Breast epithelium (tissue), 4 donors: Measurements from ENCODE around the gene FOXL1. TPM values are rescaled to one million over a fixed set of nuclear protein-coding genes. Genes with fewer than 3 reads are reported as not detected.

Source experiments
- DNase-seq, 2 donors: peaks; one replicate each; pipeline ENCODE4 v3.0.0-alpha.2; 2019; ENCODE audit warnings: low spot score in 2 of 2
- H3K27ac ChIP-seq, 2 donors: fragments of 200-600 bp; sonication (generic) in 1 of 2; one replicate each; pipeline ENCODE4 v1.5.1; 2016 to 2019; ENCODE audit warnings: mild to moderate bottlenecking in 1 of 2
- H3K27me3 ChIP-seq, 2 donors: fragments of 200-600 bp; sonication (generic) in 1 of 2; one replicate each; pipeline versions ENCODE4 v1.5.1 to v1.6.0; 2017 to 2019; ENCODE audit warnings: control low read depth in 1 of 2, mild to moderate bottlenecking in 1 of 2
- H3K36me3 ChIP-seq: fragments of 200-600 bp; one replicate; pipeline ENCODE4 v1.5.1; 2019
- H3K4me1 ChIP-seq, 2 donors: fragments of 200-600 bp; sonication (generic); one replicate each; pipeline ENCODE4 v1.5.1; 2016 to 2019; ENCODE audit warnings: control low read depth in 1 of 2
- H3K4me3 ChIP-seq, 3 donors: fragments of 200-600 bp; sonication (generic); 1 replicate in 2 of 3; 2 replicates in 1 of 3; pipeline ENCODE4 v1.5.1; 2016 to 2019; ENCODE audit warnings: mild to moderate bottlenecking in 3 of 3, moderate library complexity in 2 of 3
- H3K9me3 ChIP-seq, 2 donors: fragments of 200-600 bp; sonication (generic) in 1 of 2; one replicate each; pipeline ENCODE4 v1.5.1; 2016 to 2019; ENCODE audit warnings: control low read depth in 1 of 2
- POLR2A ChIP-seq: fragments of 450-650 bp; IDR thresholded peaks from one replicate; pipeline ENCODE4 v1.6.1; 2016; ENCODE audit warnings: antibody characterized with exemption, mild to moderate bottlenecking, moderate library complexity
- POLR2AphosphoS5 ChIP-seq, 3 donors: sonication (generic); formaldehyde crosslinking; IDR thresholded peaks; one replicate each; pipeline ENCODE4 v1.6.1; 2017; ENCODE audit warnings: antibody characterized with exemption in 3 of 3
- intact Hi-C: fragments of 100-400 bp; cut with DNase I; formaldehyde crosslinking; loops from one replicate; pipeline ENCODE4 v1.15.1; 2023; ENCODE audit warnings: low total_unique reads
- total RNA-seq, 3 donors: library from RNA; depleted of rRNA; stranded (reverse); fragments of >200 nt; gene quantifications; one replicate each; pipeline ENCODE4 v1.1.0, GENCODE V29; 2016
- TF ChIP-seq, protein P1 (sequence below), 3 donors: fragments of 450-650 bp; IDR thresholded peaks; one replicate each; pipeline ENCODE4 v1.5.1; 2016 to 2017; ENCODE audit warnings: antibody characterized with exemption in 3 of 3, mild to moderate bottlenecking in 3 of 3, moderate library complexity in 3 of 3

The FOXL1 gene
- total RNA-seq, 3 donors from 2014 or later, result 0.16 to 1.5 (median 0.98) TPM

DNA sequence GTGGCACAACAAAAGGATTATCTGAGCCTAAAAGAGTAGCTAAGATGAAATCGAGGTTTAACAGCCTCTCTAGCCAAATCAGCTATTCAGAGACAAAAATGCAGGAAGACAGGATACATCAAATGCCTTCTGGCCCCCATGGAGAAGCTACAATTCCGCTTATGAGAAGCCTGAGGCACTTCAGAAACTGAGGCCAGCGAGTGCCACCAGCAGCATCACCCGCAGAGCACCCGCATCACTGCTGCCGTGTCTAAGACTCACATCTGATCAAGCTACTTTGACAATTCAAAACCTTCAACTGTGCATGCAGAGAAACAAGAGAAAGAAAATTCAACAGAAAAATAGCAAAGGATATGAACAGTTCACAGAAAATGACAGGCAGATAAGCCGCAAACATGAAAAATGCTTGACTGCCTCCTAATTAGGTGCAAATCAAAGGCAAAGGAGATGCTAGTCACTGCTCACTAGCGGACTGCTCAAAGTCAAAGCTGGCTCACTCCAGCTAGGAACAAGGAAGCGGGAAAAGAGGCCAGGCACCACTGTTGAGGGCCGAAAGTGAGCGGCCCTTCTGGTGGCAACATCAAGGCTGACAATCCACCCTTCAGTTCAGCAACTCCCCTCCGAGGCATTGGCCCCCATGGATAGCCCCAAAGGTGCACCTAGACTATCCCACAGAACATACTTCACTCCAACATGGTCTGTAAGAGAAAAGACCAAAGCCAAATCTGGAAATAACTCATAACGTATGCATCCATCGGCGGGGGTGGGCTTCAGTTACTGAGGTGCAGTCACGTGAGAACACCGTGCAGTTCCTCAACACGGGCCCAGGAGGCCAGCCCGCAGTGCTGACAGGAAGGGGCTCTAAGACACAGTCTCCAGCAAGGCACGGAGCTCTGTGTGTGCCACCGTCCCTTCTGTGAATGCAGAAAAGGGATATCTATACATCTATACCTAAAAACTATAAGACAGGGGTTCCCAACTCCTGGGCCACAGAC, 35.3 kb upstream of the FOXL1 start:
- no peaks in the 10 kb centered on the region for H3K9me3 ChIP-seq
- intact Hi-C loops, result no loop called here
- no peak for DNase-seq
- H3K27ac ChIP-seq, result no peak overlapping the region
- no peaks in the 10 kb centered on the region for H3K27me3 ChIP-seq
- H3K4me1 ChIP-seq, result no peaks in the 10 kb centered on the region
- peaks cover 4% of the 10 kb centered on the region for H3K36me3 ChIP-seq
- no peak overlapping the region for H3K4me3 ChIP-seq
- TF ChIP-seq POLR2A (no peak), POLR2AphosphoS5 (IDR thresholded peaks at IDR 0.05) (no peak)
- TF ChIP-seq, protein P1, sequence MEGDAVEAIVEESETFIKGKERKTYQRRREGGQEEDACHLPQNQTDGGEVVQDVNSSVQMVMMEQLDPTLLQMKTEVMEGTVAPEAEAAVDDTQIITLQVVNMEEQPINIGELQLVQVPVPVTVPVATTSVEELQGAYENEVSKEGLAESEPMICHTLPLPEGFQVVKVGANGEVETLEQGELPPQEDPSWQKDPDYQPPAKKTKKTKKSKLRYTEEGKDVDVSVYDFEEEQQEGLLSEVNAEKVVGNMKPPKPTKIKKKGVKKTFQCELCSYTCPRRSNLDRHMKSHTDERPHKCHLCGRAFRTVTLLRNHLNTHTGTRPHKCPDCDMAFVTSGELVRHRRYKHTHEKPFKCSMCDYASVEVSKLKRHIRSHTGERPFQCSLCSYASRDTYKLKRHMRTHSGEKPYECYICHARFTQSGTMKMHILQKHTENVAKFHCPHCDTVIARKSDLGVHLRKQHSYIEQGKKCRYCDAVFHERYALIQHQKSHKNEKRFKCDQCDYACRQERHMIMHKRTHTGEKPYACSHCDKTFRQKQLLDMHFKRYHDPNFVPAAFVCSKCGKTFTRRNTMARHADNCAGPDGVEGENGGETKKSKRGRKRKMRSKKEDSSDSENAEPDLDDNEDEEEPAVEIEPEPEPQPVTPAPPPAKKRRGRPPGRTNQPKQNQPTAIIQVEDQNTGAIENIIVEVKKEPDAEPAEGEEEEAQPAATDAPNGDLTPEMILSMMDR (IDR thresholded peaks at IDR 0.05), result no peak

DNA sequence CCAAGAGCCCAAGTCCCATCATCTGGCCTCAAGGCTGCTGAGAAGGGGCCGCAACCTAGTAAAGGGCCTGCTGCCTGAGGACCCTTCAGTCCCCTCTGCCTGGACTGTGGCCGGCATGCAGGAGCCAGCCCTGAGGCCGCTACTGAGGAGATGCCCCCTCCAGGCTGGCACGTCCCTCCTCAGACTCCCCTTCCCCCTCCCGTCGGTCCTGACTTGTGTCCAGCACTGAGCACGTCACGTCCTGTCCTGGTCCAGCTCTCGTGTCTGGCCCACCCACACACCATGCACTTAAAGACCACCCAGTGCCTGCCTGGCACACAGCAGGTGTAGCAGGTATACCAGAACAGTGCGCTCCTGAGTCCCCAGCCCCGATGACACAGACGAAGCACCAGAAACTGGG, 32.9 kb upstream of the FOXL1 start:
- intact Hi-C loops, result no loop called here
- no peaks in the 10 kb centered on the region for H3K27me3 ChIP-seq
- no peak for TF ChIP-seq POLR2A
- no peak for TF ChIP-seq POLR2AphosphoS5 (IDR thresholded peaks at IDR 0.05)
- TF ChIP-seq, protein P1 (IDR thresholded peaks at IDR 0.05), result no peak
- H3K27ac ChIP-seq, result peak overlapping the region; percentile 52 to 67
- no peaks in the 10 kb centered on the region for H3K36me3 ChIP-seq
- H3K4me1 ChIP-seq, result no peaks in the 10 kb centered on the region
- H3K9me3 ChIP-seq, result no peaks in the 10 kb centered on the region
- no peak for DNase-seq
- no peak overlapping the region for H3K4me3 ChIP-seq

DNA sequence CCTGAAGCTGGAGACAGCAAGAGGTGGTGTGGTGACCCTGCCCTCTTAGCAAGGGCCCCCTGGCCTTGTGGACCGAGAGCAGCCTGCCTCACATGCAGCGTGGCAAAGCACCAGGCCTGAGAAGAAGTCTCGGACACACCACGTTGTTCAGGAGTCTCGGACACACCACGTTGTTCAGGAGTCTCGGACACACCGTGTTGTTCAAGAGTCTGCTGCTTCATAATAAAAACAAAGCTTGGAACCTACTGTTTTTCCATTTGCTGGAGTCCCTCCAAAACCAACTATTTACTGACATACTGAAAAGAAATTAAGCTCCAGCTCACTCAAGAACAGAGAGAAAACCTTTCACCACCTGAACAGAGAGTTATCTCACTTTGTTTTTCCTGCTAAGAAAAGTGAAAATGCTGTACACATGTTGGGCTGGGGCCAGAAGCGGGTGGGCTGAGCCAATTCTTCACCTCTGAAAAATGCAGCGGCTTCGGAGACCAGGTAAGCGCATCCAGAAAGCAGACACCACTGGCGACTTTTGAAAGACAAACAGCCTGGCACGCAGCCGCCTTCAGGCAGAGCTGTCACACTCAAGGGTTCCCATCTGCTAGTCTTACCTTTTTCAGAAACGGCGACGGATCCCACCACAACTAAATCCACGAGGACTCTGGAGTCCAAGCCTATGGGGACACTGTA, 32.3 kb upstream of the FOXL1 start:
- Histone ChIP-seq H3K27ac (peak overlapping the region; percentile 52 to 67), H3K9me3 (no peaks in the 10 kb centered on the region), H3K4me3 (peak overlapping the region in 1 of 3 donors; percentile 36), H3K36me3 (no peaks in the 10 kb centered on the region), H3K4me1 (no peaks in the 10 kb centered on the region), H3K27me3 (no peaks in the 10 kb centered on the region)
- no peak for DNase-seq
- intact Hi-C loops, result no loop called here
- TF ChIP-seq POLR2A (no peak), POLR2AphosphoS5 (IDR thresholded peaks at IDR 0.05) (no peak)
- TF ChIP-seq, protein P1 (IDR thresholded peaks at IDR 0.05), result no peak

DNA sequence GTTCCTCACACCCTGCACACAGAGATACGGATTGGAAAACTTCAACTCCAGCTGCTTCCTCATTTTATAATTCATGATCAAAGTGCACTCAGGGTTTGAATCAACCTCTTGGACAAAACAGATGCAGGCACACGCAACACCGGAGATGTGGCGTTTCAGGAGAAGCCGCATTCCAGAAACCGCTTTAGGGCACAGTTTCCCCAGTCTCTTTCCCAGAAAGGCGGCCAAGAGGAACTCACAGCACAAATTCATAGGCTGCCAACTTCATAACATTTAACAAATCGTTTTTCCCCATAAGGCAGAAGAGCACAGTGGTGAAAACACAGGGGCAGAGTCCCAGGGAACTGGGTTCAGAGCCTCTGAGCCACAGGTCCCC, 31.7 kb upstream of the FOXL1 start:
- H3K4me3 ChIP-seq, result peak overlapping the region in 1 of 3 donors; percentile 36
- no peaks in the 10 kb centered on the region for H3K27me3 ChIP-seq
- DNase-seq, result peak in 1 of 2 donors; percentile 51
- no peaks in the 10 kb centered on the region for H3K4me1 ChIP-seq
- H3K27ac ChIP-seq, result peak overlapping the region; percentile 52 to 67
- H3K36me3 ChIP-seq, result no peaks in the 10 kb centered on the region
- TF ChIP-seq POLR2AphosphoS5 (IDR thresholded peaks at IDR 0.05), result peak in 1 of 3 donors; percentile 34
- no peak for TF ChIP-seq POLR2A
- intact Hi-C loops, result no loop called here
- no peaks in the 10 kb centered on the region for H3K9me3 ChIP-seq

DNA sequence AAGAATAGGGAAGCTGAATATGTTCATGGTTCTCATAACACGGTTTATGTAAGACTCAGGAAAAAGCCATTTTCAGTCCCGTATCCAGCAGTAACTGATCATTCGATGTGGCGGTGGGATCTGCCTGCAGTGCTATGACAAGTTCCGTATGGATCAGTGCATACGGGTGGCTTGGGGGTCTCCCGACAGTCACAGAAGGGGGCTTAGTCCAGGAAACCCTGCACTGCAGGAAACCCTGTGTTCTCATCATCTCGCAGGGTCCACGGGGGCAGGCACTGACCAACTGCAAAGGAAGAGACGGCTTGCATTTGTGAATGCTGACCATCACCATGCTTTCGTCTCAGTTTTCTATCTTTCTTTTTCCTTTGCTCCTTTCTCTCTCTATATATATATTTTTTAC, 31.1 kb upstream of the FOXL1 start:
- Histone ChIP-seq H3K36me3 (no peaks in the 10 kb centered on the region), H3K4me1 (no peaks in the 10 kb centered on the region), H3K4me3 (no peak overlapping the region), H3K27me3 (no peaks in the 10 kb centered on the region), H3K9me3 (no peaks in the 10 kb centered on the region), H3K27ac (no peak overlapping the region)
- DNase-seq, result no peak
- TF ChIP-seq POLR2AphosphoS5 (IDR thresholded peaks at IDR 0.05) (no peak), POLR2A (no peak)
- TF ChIP-seq, protein P1 (IDR thresholded peaks at IDR 0.05), result no peak
- intact Hi-C loops, result no loop called here
